ENCODE results near the gene PCDHB2. TPM values are rescaled to one million over a fixed set of nuclear protein-coding genes. Genes with fewer than 3 reads are reported as not detected.
"Not testable (repeated sequence)": the region's sequence is repeated elsewhere in the genome, so short reads cannot be mapped to it uniquely, and the experiment has no call there.

PCDHB2 gene
- polyA plus RNA-seq = 1 to 10 TPM in 1 of 3 donors, under 1 TPM in 2; 0.74 to 3.2 (median 0.79) TPM

- H3K27ac ChIP-seq (ENCODE audit: low read depth, low read length) = no peak within 1 kb of the TSS
- WGBS, 3 donors = 13% methylated on average over 29 of the region's 29 CpGs
Observed at GRCh38 chr5:141094481-141095262, at the start of gene PCDHB2. PCDHB2 (plus strand) TSS chr5:141094615; CDS start chr5:141094791, 176 bp downstream.

- H3K27ac ChIP-seq (ENCODE audit: low read depth, low read length) = no peak within 1 kb of the TSS
- WGBS, 3 donors = 13 to 19% (median 18%) methylated on average over 20 of the region's 20 CpGs
Observed at GRCh38 chr5:141050622-141051520, 43.5 kb upstream of the PCDHB2 start, which contains the start of gene PCDHB1. PCDHB1 (plus strand) TSS chr5:141051374; CDS start chr5:141051471, 97 bp downstream.

- no peak overlapping the region for H3K27ac ChIP-seq (ENCODE audit: low read depth, low read length)
- WGBS, 3 donors = 3 to 11% (median 6%) methylated on average over 19 of the region's 19 CpGs
Observed at GRCh38 chr5:141051521-141051866, 42.9 kb upstream of the PCDHB2 start.

- 42 to 45% (median 43%) methylated on average over 17 of the region's 17 CpGs for WGBS, 3 donors
- no peak overlapping the region for H3K27ac ChIP-seq (ENCODE audit: low read depth, low read length)
Observed at GRCh38 chr5:141077826-141078225, 16.6 kb upstream of the PCDHB2 start.

- no peak overlapping the region for H3K27ac ChIP-seq (ENCODE audit: low read depth, low read length)
Observed at GRCh38 chr5:141082228-141082627, 12.2 kb upstream of the PCDHB2 start.

- 8 to 10% (median 8%) methylated on average over 21 of the region's 21 CpGs for WGBS, 3 donors
- H3K27ac ChIP-seq (ENCODE audit: low read depth, low read length) = no peak overlapping the region
Observed at GRCh38 chr5:141084487-141084989, 9.9 kb upstream of the PCDHB2 start.

GRCh38 chr5:141095263-141095641, 837 bp downstream of the PCDHB2 start:
- WGBS, 3 donors = 40 to 43% (median 41%) methylated on average over 12 of the region's 12 CpGs
- no peak overlapping the region for H3K27ac ChIP-seq (ENCODE audit: low read depth, low read length)

- H3K27ac ChIP-seq (ENCODE audit: low read depth, low read length) = not testable (repeated sequence)
- 34 to 35% (median 34%) methylated on average over 26 to 28 of the region's 46 CpGs for WGBS, 3 donors
Observed at GRCh38 chr5:141096181-141096580, 1.8 kb downstream of the PCDHB2 start.

GRCh38 chr5:141096586-141096985, 2.2 kb downstream of the PCDHB2 start:
- 23 to 34% (median 34%) methylated on average over 23 to 33 of the region's 38 CpGs for WGBS, 3 donors
- H3K27ac ChIP-seq (ENCODE audit: low read depth, low read length) = not testable (repeated sequence)

- H3K27ac ChIP-seq (ENCODE audit: low read depth, low read length) = no peak within 1 kb of the TSS
- WGBS, 3 donors = 16 to 20% (median 16%) methylated on average over 19 of the region's 19 CpGs
Observed at GRCh38 chr5:141100243-141100805, 5.9 kb downstream of the PCDHB2 start, which contains the start of gene PCDHB3. PCDHB3 (plus strand) TSS chr5:141100473; CDS start chr5:141100650, 177 bp downstream.

GRCh38 chr5:141101059-141101458, 6.6 kb downstream of the PCDHB2 start:
- no peak overlapping the region for H3K27ac ChIP-seq (ENCODE audit: low read depth, low read length)
- WGBS, 3 donors = 26 to 33% (median 31%) methylated on average over 20 of the region's 20 CpGs

- WGBS, 3 donors = 31 to 42% (median 34%) methylated on average over 24 to 31 of the region's 39 CpGs
- H3K27ac ChIP-seq (ENCODE audit: low read depth, low read length) = not testable (repeated sequence)
Observed at GRCh38 chr5:141102070-141102469, 7.7 kb downstream of the PCDHB2 start.

GRCh38 chr5:141102471-141102870, 8.1 kb downstream of the PCDHB2 start:
- H3K27ac ChIP-seq (ENCODE audit: low read depth, low read length) = not testable (repeated sequence)
- WGBS, 3 donors = 31 to 38% (median 37%) methylated on average over 18 to 21 of the region's 38 CpGs

GRCh38 chr5:141105350-141105749, 10.9 kb downstream of the PCDHB2 start:
- 68 to 92% (median 70%) methylated on average over 2 of the region's 2 CpGs for WGBS, 3 donors
- H3K27ac ChIP-seq (ENCODE audit: low read depth, low read length) = no peak overlapping the region

GRCh38 chr5:141119250-141119649, 24.8 kb downstream of the PCDHB2 start:
- no peak overlapping the region for H3K27ac ChIP-seq (ENCODE audit: low read depth, low read length)
- WGBS, 3 donors = 35 to 49% (median 42%) methylated on average over 2 of the region's 2 CpGs

GRCh38 chr5:141121563-141121962, 27.1 kb downstream of the PCDHB2 start, which contains the start of gene PCDHB4:
PCDHB4 (plus strand) TSS chr5:141121818; CDS start chr5:141121999, 181 bp downstream.
- 15 to 21% (median 18%) methylated on average over 16 of the region's 16 CpGs for WGBS, 3 donors
- no peak within 1 kb of the TSS for H3K27ac ChIP-seq (ENCODE audit: low read depth, low read length)

- 23 to 41% (median 36%) methylated on average over 12 of the region's 12 CpGs for WGBS, 3 donors
- H3K27ac ChIP-seq (ENCODE audit: low read depth, low read length) = no peak overlapping the region
Observed at GRCh38 chr5:141121985-141122384, 27.6 kb downstream of the PCDHB2 start.

GRCh38 chr5:141123396-141124135, 29.2 kb downstream of the PCDHB2 start:
- 28 to 37% (median 34%) methylated on average over 37 to 58 of the region's 73 CpGs for WGBS, 3 donors
- not testable (repeated sequence) for H3K27ac ChIP-seq (ENCODE audit: low read depth, low read length)
